CD14-positive monocyte (primary cell): ENCODE data around the gene HDAC4. TPM values are rescaled to one million over a fixed set of nuclear protein-coding genes. Genes with fewer than 3 reads are reported as not detected.

ENCODE experiments used
- DNase-seq, 3 donors: peaks; one replicate each; pipeline ENCODE4 v3.0.0-alpha.2; 2011 to 2022
- H2AFZ ChIP-seq: 2 replicates; pipeline ENCODE4 v1.6.0; 2012; ENCODE audit warnings: mild to moderate bottlenecking, low read depth, low read length, inconsistent platforms; ENCODE audit not compliant: insufficient read depth, poor library complexity, severe bottlenecking
- H3K27ac ChIP-seq, 2 donors: 1 replicate in 1 of 2; 2 replicates in 1 of 2; pipeline ENCODE4 v1.5.1; 2012 to 2013; ENCODE audit warnings: low read length in 2 of 2, control low read depth in 1 of 2, inconsistent platforms in 1 of 2, low read depth in 1 of 2, mild to moderate bottlenecking in 1 of 2
- H3K27me3 ChIP-seq, 2 donors: one replicate each; pipeline versions ENCODE4 v1.6.0 to v1.6.1; 2011 to 2013; ENCODE audit warnings: low read length in 2 of 2; ENCODE audit not compliant: control insufficient read depth in 2 of 2, insufficient read depth in 2 of 2
- H3K36me3 ChIP-seq, 2 donors: replicated peaks in 1 of 2; 1 replicate in 1 of 2; 2 replicates in 1 of 2; pipeline versions ENCODE4 v1.5.1 to v1.6.1; 2012 to 2013; ENCODE audit warnings: low read length in 2 of 2, control low read depth in 1 of 2, inconsistent platforms in 1 of 2, mild to moderate bottlenecking in 1 of 2; ENCODE audit not compliant: insufficient read depth in 2 of 2, control insufficient read depth in 1 of 2
- H3K4me1 ChIP-seq, 2 donors: 1 replicate in 1 of 2; 2 replicates in 1 of 2; pipeline versions ENCODE4 v1.5.1 to v1.6.1; 2012 to 2013; ENCODE audit warnings: low read length in 2 of 2, control low read depth in 1 of 2, inconsistent platforms in 1 of 2, mild to moderate bottlenecking in 1 of 2, moderate library complexity in 1 of 2; ENCODE audit not compliant: insufficient read depth in 2 of 2, control insufficient read depth in 1 of 2
- H3K4me2 ChIP-seq: replicated peaks from 2 replicates; pipeline ENCODE3; 2012; ENCODE audit warnings: low read length, moderate library complexity, mild to moderate bottlenecking; ENCODE audit not compliant: poor library complexity, severe bottlenecking; ENCODE audit errors: extremely low read depth
- H3K4me3 ChIP-seq, 3 experiments: fragments of 200-600 bp in 1 of 3; sonication (generic) in 1 of 3; replicated peaks in 1 of 3; 1 replicate in 2 of 3; 2 replicates in 1 of 3; pipeline ENCODE4 v1.5.1; 2011 to 2013; ENCODE audit warnings: low read length in 3 of 3, mild to moderate bottlenecking in 3 of 3, control low read depth in 2 of 3, low read depth in 2 of 3, inconsistent platforms in 1 of 3, moderate library complexity in 1 of 3
- H3K79me2 ChIP-seq: 2 replicates; pipeline ENCODE4 v1.6.0; 2012; ENCODE audit warnings: mild to moderate bottlenecking, control low read depth, inconsistent platforms, low read length, moderate library complexity; ENCODE audit not compliant: insufficient read depth
- H3K9ac ChIP-seq: 2 replicates; pipeline ENCODE4 v1.6.0; 2017; ENCODE audit warnings: low read length, mild to moderate bottlenecking; ENCODE audit not compliant: insufficient read depth, poor library complexity, severe bottlenecking
- H3K9me3 ChIP-seq, 2 donors: replicated peaks in 1 of 2; 1 replicate in 1 of 2; 2 replicates in 1 of 2; pipeline versions ENCODE4 v1.5.1 to v1.6.1; 2012 to 2013; ENCODE audit warnings: low read length in 2 of 2, control low read depth in 1 of 2; ENCODE audit not compliant: control insufficient read depth in 1 of 2, insufficient read depth in 1 of 2
- H4K20me1 ChIP-seq: 2 replicates; pipeline ENCODE4 v1.6.0; 2012; ENCODE audit warnings: mild to moderate bottlenecking, low read length, control low read depth, moderate library complexity; ENCODE audit not compliant: insufficient read depth
- H3K27ac Mint-ChIP-seq, 7 donors: one replicate each; pipeline ENCODE4 v1.8.0; 2020; ENCODE audit warnings: mild to moderate bottlenecking in 7 of 7, mixed read lengths in 7 of 7, moderate library complexity in 6 of 7, inconsistent platforms in 2 of 7
- H3K27me3 Mint-ChIP-seq, 3 donors: one replicate each; pipeline ENCODE4 v1.8.0; 2021 to 2022; ENCODE audit warnings: low read depth in 3 of 3, mild to moderate bottlenecking in 3 of 3, mixed read lengths in 3 of 3, moderate library complexity in 3 of 3, inconsistent platforms in 1 of 3
- H3K36me3 Mint-ChIP-seq, 2 donors: one replicate each; pipeline ENCODE4 v1.8.0; 2020; ENCODE audit warnings: mixed read lengths in 2 of 2, inconsistent platforms in 1 of 2, mild to moderate bottlenecking in 1 of 2
- H3K4me1 Mint-ChIP-seq: one replicate; pipeline ENCODE4 v1.8.0; 2020; ENCODE audit warnings: mild to moderate bottlenecking, mixed read lengths
- H3K4me3 Mint-ChIP-seq, 2 donors: one replicate each; pipeline ENCODE4 v1.8.0; 2020; ENCODE audit warnings: mild to moderate bottlenecking in 2 of 2, mixed read lengths in 2 of 2, moderate library complexity in 1 of 2
- H3K9me3 Mint-ChIP-seq, 7 donors: one replicate each; pipeline ENCODE4 v1.8.0; 2020 to 2022; ENCODE audit warnings: mixed read lengths in 7 of 7, mild to moderate bottlenecking in 6 of 7, moderate library complexity in 6 of 7, inconsistent platforms in 2 of 7
- CTCF ChIP-seq: fragments of 200-600 bp; IDR thresholded peaks from one replicate; pipeline ENCODE4 v1.8.0; 2022; ENCODE audit warnings: antibody characterized with exemption, mild to moderate bottlenecking
- WGBS: methylation state at CpG from one replicate; pipeline ENCODE4 v1.1.5; 2013; ENCODE audit warnings: missing lambda C conversion rate; ENCODE audit not compliant: insufficient coverage; 5-methylcytosine and 5-hydroxymethylcytosine counted together
- intact Hi-C, 2 donors: fragments of 100-400 bp; cut with micrococcal nuclease; formaldehyde crosslinking; loops; one replicate each; pipeline versions ENCODE4 v1.15.0 to v1.15.1; 2023
- polyA plus RNA-seq, 3 donors: library from polyadenylated mRNA; depleted of rRNA in 1 of 3; unstranded in 2 of 3; stranded (reverse) in 1 of 3; fragments of 300-500 nt in 2 of 3; fragments of >200 nt in 1 of 3; fragmentation: Illumina TruSeq in 2 of 3; gene quantifications; 1 replicate in 2 of 3; 2 replicates in 1 of 3; pipeline ENCODE4 v1.2.3, GENCODE V29; 2012 to 2021

Gene HDAC4
- polyA plus RNA-seq, 3 donors: 3.3 to 23.0 (median 4.5) TPM

- Mint-ChIP-seq H3K9me3 (peaks cover 2 to 14% (median 5%) of the 10 kb centered on the region in 7 donors), H3K4me1 (peaks cover 9% of the 10 kb centered on the region), H3K4me3 (no peak overlapping the region), H3K36me3 (peaks cover 43 to 72% of the 10 kb centered on the region in 2 donors), H3K27me3 (peaks cover 0 to 1% (median 0%) of the 10 kb centered on the region in 3 donors), H3K27ac (no peak overlapping the region)
- no peak for DNase-seq
- Histone ChIP-seq H3K4me3 (no peak overlapping the region), H2AFZ (no peak overlapping the region), H3K27me3 (no peaks in the 10 kb centered on the region), H3K4me2 (no peak overlapping the region), H3K79me2 (peaks cover 98% of the 10 kb centered on the region), H3K9ac (no peak overlapping the region), H3K27ac (no peak overlapping the region), H3K9me3 (peaks cover 0 to 8% of the 10 kb centered on the region in 2 donors), H3K36me3 (peaks cover 29 to 61% of the 10 kb centered on the region in 2 donors), H3K4me1 (peaks cover 0 to 5% of the 10 kb centered on the region in 2 donors), H4K20me1 (peaks cover 51% of the 10 kb centered on the region)
- WGBS: 99% methylated on average over 13 of the region's 20 CpGs
- no peak for TF ChIP-seq CTCF
- intact Hi-C loops: no loop called here
Observed at GRCh38 chr2:239388236-239389151, 12.3 kb downstream of the HDAC4 start.

GRCh38 chr2:239387811-239388210 lies 13.0 kb downstream of the HDAC4 start:
- Histone ChIP-seq H3K27ac (no peak overlapping the region), H2AFZ (no peak overlapping the region), H3K4me2 (no peak overlapping the region), H4K20me1 (peaks cover 46% of the 10 kb centered on the region), H3K36me3 (peaks cover 28 to 66% of the 10 kb centered on the region in 2 donors), H3K27me3 (no peaks in the 10 kb centered on the region), H3K4me3 (no peak overlapping the region), H3K9ac (no peak overlapping the region), H3K4me1 (no peaks in the 10 kb centered on the region), H3K79me2 (peaks cover 98% of the 10 kb centered on the region), H3K9me3 (peaks cover 0 to 8% of the 10 kb centered on the region in 2 donors)
- peaks cover 7% of the 10 kb centered on the region for H3K4me1 Mint-ChIP-seq
- H3K27ac Mint-ChIP-seq: peak overlapping the region in 2 of 7 donors; percentile 22 to 33
- WGBS: 90% methylated on average over 11 of the region's 17 CpGs
- DNase-seq: no peak
- peaks cover 0 to 1% (median 0%) of the 10 kb centered on the region in 3 donors for H3K27me3 Mint-ChIP-seq
- H3K36me3 Mint-ChIP-seq: peaks cover 50 to 74% of the 10 kb centered on the region in 2 donors
- intact Hi-C loops: no loop called here
- H3K9me3 Mint-ChIP-seq: peaks cover 2 to 14% (median 5%) of the 10 kb centered on the region in 7 donors
- no peak overlapping the region for H3K4me3 Mint-ChIP-seq
- TF ChIP-seq CTCF: no peak
